Measurements from ENCODE around the gene COMMD10. TPM values are rescaled to one million over a fixed set of nuclear protein-coding genes. Genes with fewer than 3 reads are reported as not detected.

The COMMD10 gene
- total RNA-seq, 1 donor from 2014 or later: 44.4 TPM

DNA sequence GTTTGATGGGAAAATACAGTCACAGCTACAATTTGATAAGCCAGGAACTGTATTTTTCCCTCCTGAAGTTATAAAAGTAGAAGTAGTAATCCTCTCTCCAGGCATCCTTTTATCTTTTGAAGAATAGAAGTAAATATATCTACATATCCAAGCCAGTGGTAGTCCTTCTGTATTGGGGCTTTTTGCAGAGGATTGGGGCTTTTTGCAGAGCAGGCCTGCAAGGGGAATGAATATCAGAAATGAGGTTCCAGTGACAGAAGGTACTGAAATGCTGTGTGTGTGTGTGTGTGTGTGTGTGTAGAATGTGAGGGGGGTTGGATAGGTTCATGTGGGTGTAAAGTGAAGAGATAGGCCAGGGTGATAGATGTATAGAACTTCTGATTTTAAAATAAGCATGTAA, 127.4 kb downstream of the COMMD10 start:
- H3K27me3 Mint-ChIP-seq: no peaks in the 10 kb centered on the region
- ChIA-PET POLR2A (no interaction called here), CTCF (no interaction called here)
- no peak overlapping the region for H3K27ac Mint-ChIP-seq
- H3K4me1 Mint-ChIP-seq: peaks cover 7% of the 10 kb centered on the region
- intact Hi-C loops (cut with micrococcal nuclease): no loop called here
- no peaks in the 10 kb centered on the region for H3K9me3 Mint-ChIP-seq
- DNase-seq: no peak
- H3K4me3 Mint-ChIP-seq: no peak overlapping the region
- peaks cover 6% of the 10 kb centered on the region for H3K36me3 Mint-ChIP-seq (ENCODE audit: low read depth)
- TF ChIP-seq CTCF (IDR thresholded peaks at IDR 0.05): no peak
- no peak for ATAC-seq (ENCODE audit: low read depth)

- ATAC-seq (ENCODE audit: low read depth) (no peak), DNase-seq (no peak)
- H3K4me1 Mint-ChIP-seq: peaks cover 7% of the 10 kb centered on the region
- no peak overlapping the region for H3K27ac Mint-ChIP-seq
- ChIA-PET CTCF (no interaction called here), POLR2A (no interaction called here)
- H3K4me3 Mint-ChIP-seq: no peak overlapping the region
- no peak for TF ChIP-seq CTCF (IDR thresholded peaks at IDR 0.05)
- H3K9me3 Mint-ChIP-seq: no peaks in the 10 kb centered on the region
- H3K27me3 Mint-ChIP-seq: no peaks in the 10 kb centered on the region
- intact Hi-C loops (cut with micrococcal nuclease): no loop called here
- peaks cover 17% of the 10 kb centered on the region for H3K36me3 Mint-ChIP-seq (ENCODE audit: low read depth)
Measured at GRCh38 chr5:116216246-116216645, 131.4 kb downstream of the COMMD10 start.

DNA sequence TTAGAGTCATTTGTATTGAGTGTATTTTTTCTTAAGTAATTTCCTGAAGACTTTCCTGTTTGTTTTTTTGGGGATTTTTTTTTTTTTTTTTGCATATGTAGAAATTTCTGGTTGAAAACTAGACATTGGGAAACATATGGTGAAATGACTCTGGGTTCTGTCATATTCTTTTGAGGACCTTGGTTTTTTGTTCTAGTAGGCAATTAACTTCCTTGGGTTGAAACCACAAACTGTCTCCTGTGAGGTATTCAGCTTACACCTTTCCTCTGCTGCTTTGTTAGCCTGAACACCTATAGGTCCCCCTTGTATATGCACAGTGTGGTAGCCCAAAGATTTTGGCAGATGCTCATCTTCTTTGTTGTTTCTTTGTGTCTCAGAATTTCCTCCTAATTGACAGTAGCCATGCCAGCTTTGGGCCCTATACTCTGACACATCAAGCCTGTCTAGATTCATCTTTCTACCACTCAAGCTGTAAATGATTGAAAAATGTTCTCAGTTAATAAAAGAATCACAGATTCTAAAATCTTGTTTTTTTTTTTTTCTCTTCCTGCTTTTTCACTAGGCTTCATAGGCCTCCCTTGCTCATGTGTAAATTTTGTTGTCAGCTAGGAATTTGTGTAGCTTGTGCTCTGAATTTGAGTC, 140.6 kb downstream of the COMMD10 start:
- peaks cover 8% of the 10 kb centered on the region for H3K9me3 Mint-ChIP-seq
- H3K36me3 Mint-ChIP-seq (ENCODE audit: low read depth): peaks cover 35% of the 10 kb centered on the region
- no peak for DNase-seq
- ChIA-PET CTCF (no interaction called here), POLR2A (no interaction called here)
- peaks cover 11% of the 10 kb centered on the region for H3K4me1 Mint-ChIP-seq
- TF ChIP-seq CTCF (IDR thresholded peaks at IDR 0.05): no peak
- intact Hi-C loops (cut with micrococcal nuclease): no loop called here
- H3K27me3 Mint-ChIP-seq: no peaks in the 10 kb centered on the region
- H3K4me3 Mint-ChIP-seq: no peak overlapping the region
- no peak for ATAC-seq (ENCODE audit: low read depth)
- no peak overlapping the region for H3K27ac Mint-ChIP-seq

GRCh38 chr5:116229131-116229689, 144.4 kb downstream of the COMMD10 start:
- CTCF ChIA-PET: no interaction called here
- no peak for DNase-seq
- no peak for TF ChIP-seq CTCF (IDR thresholded peaks at IDR 0.05)

DNA sequence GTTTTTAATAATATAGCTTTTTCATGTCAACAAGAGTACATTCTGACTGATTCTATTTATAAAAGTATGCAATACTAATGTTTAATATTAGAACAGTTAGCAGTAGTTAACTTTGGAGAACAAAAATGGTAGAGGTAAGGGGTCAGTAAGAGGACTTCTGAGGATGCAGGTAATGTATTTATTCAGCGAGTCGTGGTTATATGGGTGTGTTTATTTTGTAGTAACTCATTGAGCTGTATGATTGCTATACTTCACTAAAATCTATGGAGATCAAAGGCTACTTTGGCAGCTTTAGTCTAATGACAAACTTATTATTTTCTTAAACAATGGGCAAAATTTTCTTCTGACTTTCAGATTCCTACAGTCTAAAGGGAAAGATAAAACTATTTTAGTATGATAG, 146.5 kb downstream of the COMMD10 start:
- Mint-ChIP-seq H3K36me3 (ENCODE audit: low read depth) (peaks cover 29% of the 10 kb centered on the region), H3K9me3 (no peaks in the 10 kb centered on the region), H3K4me1 (peaks cover 1% of the 10 kb centered on the region), H3K27me3 (no peaks in the 10 kb centered on the region), H3K4me3 (no peak overlapping the region), H3K27ac (no peak overlapping the region)
- intact Hi-C loops (cut with micrococcal nuclease): no loop called here
- ChIA-PET POLR2A (no interaction called here), CTCF (no interaction called here)
- DNase-seq (no peak), ATAC-seq (ENCODE audit: low read depth) (no peak)
- TF ChIP-seq CTCF (IDR thresholded peaks at IDR 0.05): no peak

More at GRCh38 chr5:116229131-116229689, 144.4 kb downstream of the COMMD10 start:
- H3K27ac Mint-ChIP-seq: no peak overlapping the region
- POLR2A ChIA-PET: no interaction called here
- H3K4me3 Mint-ChIP-seq: no peak overlapping the region
- H3K27me3 Mint-ChIP-seq: no peaks in the 10 kb centered on the region
- ATAC-seq (ENCODE audit: low read depth): no peak
- H3K36me3 Mint-ChIP-seq (ENCODE audit: low read depth): peaks cover 31% of the 10 kb centered on the region
- intact Hi-C loops (cut with micrococcal nuclease): no loop called here
- peaks cover 10% of the 10 kb centered on the region for H3K4me1 Mint-ChIP-seq
- H3K9me3 Mint-ChIP-seq: peaks cover 4% of the 10 kb centered on the region
